ENCODE results near the gene FAM237A.

- TF ChIP-seq CTCF (IDR thresholded peaks at IDR 0.05) (no peak), POLR2A (IDR thresholded peaks at IDR 0.05; ENCODE audit: low read depth) (no peak)
Observed at GRCh38 chr2:206635015-206635414, 7.3 kb upstream of the FAM237A start.

Measured in esophagus muscularis mucosa (tissue), 3 donors.